Stimulated activated CD4-positive, alpha-beta T cell treated with anti-CD3 and anti-CD28 coated beads, Interleukin-12 subunit alpha, Interleukin-12 subunit beta, amount 100 ng/mL, for 48 hours (primary cell): ENCODE measurements around the gene JPH4.
"Not testable (repeated sequence)": the region's sequence is repeated elsewhere in the genome, so short reads cannot be mapped to it uniquely, and the experiment has no call there.

Experiments used
- DNase-seq, 3 donors: peaks; one replicate each; pipeline ENCODE4 v3.0.0-alpha.2; 2020; ENCODE audit warnings: low read depth in 2 of 3, low spot score in 1 of 3

The JPH4 gene

DNA sequence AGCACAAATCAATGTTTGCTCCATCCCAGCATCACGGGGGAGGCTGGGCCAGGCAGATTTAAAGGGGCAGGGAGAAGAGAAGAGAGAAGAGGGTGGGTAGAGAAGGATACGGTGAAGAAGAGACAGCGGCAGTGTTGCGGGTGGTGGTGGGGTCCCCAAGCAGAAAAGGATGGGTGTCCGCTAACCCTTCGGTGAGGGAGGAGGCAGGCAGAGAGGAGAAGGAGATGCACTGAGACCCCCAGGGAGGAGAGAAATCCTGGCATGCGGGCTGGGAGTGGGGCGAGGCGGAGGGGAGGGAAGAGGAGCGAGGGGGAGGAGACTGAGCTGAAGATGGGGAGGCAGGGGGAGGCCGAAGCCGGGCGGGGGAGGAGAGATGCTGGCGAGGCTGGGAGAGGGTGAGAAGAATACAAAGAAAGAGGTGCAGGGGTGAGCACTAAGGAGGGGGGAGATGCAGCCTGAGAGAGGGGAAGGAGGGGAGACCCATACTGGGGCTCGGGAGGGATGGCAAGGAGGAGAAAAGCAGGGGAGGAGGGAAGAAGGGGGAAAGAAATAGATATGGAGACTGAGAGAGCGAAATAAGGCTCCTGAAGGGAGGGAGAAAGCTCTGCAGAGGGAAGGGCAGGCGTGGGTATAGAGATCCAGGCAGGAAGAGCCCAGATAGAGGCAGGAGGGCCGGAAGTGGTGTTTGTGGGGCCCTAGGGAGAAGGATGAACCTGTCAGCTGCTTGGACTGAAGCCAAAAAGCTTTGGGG is at the start of gene JPH4:
TSS of gene JPH4 (minus strand) at position 231 of the 751 bp plus-strand sequence. CDS start 1,337 bp downstream, outside the sequence.
- DNase-seq: no peak

- no peak for DNase-seq
Observed at GRCh38 chr14:23627961-23628360, 49.4 kb upstream of the JPH4 start.

- DNase-seq: no peak
Observed at GRCh38 chr14:23626946-23627345, 48.4 kb upstream of the JPH4 start.

DNA sequence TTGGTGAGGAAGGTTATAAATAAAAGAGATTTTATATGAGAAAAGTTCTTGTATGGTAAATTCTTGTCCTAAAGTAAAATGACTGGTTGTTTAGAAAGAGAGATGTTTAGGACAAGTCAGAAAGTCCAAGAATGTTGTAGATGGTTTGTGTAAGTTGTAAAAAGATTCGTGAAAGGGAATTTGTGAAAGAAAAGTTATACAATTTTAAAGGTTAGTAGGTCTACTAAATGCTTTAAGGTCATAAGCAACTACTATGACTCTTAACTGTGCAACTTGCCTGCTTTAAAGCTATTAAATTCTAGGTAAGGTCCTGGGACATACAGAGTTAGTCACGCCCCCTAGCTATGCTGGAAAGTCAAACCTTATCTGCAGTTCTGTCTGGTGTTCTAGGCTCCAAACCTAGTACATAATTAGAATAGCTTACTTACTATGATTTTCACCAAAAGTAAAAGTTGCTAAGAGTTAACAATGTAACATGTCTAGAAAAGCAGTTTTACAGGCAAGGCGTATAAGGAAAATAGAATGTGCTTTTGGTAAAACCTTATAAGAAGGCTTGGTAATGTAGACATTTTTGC is 46.3 kb upstream of the JPH4 start:
- DNase-seq: no peak

GRCh38 chr14:23623962-23624361 is 45.4 kb upstream of the JPH4 start:
- DNase-seq: no peak

- DNase-seq: no peak
Observed at GRCh38 chr14:23622990-23623389, 44.4 kb upstream of the JPH4 start.

DNA sequence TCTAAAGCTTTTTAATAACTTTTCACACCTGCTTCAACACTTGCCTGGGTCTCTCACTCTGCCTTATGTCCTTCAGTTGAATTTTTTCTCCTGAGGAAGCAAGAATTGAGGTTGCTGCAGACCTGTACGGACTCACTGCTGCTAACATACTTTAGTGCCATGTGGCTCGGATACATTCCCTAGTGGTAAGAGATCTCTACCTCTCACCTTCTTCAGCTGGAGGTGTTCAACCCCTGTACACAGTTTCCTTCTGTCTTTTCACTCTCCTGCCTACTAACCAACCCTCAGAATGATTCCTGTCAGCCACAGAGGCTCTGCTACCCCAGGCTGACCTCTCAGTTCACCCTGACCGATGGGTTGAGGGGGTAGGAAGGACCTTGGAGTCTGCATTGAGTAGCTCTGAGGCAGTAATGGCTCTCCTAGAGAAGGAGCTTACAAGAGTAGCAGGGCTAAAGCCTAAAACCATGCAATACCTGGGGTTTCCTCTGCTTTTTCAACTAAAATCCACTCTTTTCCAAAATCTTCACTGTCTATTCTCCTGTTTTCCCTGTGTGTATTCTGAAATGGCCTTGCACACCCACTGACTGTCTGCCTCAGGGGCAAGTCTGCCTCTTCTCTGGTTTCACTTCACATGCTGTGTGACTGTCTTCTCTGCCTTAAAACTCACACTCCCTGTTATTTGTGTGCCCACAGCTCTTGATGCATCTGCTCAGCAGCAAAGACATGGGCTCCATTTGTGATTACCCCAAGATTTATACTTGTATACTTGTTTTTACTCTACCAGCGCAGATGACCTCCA is 43.5 kb upstream of the JPH4 start:
- DNase-seq: no peak

DNA sequence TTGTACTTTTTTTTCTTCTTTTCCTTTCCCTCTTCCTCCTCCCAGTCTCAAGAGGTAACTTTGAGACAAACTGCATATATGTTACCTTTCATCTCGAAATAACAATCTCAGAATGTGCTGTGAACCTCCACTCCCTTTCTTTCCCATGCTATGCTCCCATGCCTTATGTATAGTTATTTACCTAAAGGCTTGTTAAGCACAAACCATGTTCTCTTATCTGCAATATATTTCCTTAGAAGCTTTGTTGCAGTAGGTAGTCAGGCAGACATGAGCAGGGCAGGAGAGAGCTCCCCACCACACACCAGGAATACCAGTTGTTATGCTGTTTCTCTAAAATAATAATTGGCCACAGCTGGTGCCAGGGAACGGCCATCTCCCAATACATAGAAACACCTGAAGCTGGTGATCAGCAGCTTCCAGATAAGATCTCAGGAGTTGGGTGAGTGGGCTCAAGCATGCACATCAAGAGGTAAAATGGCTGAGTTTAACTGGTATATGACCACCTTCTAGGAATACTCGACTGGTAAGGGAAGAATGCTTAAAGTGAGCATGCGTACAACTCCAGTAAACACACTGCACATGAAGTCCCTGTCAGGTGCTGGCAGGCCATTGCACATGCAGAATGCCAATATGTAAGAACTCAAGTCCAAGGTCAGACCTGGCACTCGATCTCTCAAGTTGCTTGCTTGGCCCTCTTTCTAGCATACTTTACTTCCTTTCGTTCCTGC is 42.8 kb upstream of the JPH4 start:
- DNase-seq: no peak

DNA sequence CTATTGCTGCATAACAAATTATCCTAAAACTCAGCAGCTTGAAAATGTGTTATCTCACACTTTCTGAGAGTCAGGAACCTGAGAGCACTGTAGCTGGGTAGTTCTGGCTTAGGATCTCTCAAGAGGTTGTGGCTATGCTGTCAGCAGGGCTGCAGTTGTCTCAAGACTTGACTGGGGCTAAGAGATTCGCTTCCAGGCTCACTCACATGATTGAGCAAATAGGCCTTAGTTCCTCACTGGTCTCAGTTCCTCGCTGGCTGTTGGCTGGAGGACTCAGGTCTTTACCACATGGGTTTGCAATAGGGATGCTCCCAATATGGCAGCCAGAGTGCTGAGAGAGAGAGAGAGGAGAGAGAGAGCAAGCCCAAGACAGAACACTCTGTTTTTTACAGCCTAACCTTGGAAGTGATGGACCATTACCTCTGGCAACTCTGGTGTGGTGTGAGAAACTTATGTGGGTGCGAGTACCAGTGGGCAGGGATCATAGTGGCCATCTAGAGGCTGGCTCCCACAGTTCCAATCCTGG is 41.6 kb upstream of the JPH4 start:
- no peak for DNase-seq

DNA sequence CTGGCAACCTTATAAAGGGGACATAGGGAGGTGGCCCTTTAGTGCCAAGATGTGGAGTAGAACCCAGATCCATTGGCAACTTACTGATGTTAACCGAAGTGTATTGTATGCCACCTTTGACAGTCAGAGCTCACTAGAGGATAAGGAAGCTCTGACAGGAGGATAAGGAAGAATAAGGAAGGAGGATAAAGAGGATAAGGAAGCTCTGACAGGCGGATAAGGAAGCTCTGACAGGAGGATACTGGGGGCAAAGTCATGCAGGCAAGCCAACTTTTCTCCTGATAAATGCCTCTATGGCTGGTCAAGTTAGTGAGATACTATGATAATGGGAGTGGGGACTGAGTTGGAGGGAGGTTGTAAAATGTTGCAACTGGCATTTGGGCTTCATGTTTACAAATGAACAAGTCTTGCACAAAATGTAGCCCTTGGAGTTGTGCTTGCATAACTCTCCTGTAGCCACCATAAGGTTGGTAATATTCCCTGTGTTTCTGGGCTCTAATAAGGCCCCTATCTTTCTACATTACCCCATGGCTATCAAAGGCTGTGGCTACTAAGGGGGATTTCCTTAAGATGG is 39.9 kb upstream of the JPH4 start:
- no peak for DNase-seq

- no peak for DNase-seq
Observed at GRCh38 chr14:23617539-23617938, 38.9 kb upstream of the JPH4 start.

DNA sequence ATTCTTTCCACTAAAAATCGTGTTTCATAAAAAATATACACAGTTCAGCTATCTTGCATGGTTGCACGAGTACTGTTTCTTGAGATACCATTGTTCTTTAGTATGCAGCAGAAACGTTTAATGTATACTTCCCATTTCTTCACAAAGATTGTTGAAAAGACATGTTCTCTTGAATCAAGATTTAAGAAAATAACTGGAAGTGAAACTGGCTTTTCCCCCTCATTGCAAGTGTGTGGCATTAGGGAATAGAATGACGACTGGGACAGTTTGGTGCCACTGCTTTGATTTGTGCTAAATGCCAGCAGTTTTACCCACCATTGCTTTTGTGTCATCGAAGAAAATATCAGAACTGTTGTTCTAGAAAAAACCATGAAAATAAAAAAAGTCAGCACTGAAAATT is 37.3 kb upstream of the JPH4 start:
- DNase-seq: no peak

GRCh38 chr14:23614395-23614828 is 35.8 kb upstream of the JPH4 start:
- DNase-seq: no peak

DNA sequence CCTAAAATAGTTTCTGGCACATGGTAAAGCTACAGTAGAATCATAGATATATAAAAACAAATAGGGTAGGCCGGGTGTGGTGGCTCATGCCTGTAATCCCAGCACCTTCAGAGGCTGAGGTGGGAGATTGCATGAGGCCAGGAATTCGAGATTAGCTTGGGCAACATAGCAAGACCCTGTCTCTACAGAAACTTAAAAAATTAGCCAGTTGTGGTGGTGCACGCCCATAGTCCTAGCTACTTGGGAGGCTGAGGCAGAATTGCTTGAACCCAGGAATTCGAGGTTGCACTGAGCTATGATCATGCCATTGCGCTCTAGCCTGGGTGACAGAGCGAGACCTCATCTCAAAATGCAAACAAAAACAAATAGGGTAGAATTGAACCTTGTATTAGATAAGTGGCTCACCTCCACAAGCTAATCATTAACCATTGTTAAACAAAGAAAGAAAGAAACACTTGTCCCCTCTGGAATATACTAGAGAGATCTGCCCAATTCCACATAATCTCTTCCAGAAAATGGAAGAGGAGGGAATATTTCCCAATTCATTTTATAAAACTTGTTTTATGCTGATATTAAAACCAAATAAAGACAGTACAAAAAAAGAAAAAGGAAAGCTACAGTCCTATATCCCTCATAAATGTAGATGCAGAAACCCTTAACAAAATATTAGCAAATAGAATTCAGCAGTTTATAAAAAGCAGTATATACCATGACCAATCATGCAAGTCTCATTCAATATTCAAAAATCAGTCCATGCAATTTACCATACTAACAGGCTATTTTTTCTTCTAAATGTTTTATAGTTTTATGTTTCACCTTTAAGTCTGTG is 34.9 kb upstream of the JPH4 start:
- DNase-seq: no peak

DNA sequence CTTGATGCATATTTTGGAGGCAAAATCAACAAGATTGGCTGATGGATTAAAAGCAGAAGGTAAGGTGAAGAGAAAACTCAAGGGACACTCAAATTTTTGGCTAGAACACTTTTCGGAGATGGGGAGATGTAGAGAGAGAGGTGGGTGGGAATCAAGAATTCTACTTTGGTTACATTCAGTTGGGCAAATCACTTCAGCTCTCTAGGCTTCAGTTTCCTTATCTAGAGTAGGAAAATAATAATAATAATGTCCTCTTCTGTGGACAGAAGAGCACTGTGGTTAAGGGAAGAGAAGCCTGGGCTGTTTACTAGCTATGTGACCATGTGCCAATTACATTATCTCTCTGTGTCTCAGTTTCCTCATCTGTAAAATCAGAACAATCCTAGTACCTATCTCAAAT is 34.2 kb upstream of the JPH4 start:
- no peak for DNase-seq

GRCh38 chr14:23612354-23612732 is 33.8 kb upstream of the JPH4 start:
- DNase-seq: no peak

DNA sequence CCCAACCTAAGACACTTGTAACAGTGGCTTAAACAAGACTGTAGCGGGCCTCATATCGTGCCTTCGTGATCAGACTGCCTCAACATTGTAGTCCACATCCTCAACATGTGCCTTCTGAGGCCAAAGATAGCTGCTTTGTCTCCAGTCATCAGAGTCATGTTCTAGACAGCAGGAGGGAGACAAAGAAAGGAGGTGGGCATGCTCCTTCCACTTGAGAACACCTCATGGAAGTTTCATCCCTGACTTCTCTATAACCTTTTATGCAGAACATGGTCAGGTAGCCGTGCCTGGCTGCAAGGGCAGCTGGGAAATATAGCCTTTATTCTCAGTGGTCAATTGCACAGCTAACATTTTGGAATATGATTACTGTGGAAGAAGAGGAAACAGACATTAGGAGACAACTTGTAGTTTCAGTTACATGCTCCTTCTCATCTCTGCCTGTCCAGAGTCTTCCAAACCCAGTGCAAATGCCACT is 32.3 kb upstream of the JPH4 start:
- DNase-seq: no peak

- no peak for DNase-seq
Observed at GRCh38 chr14:23610090-23610814, 31.7 kb upstream of the JPH4 start.

GRCh38 chr14:23609411-23610089 is 31.0 kb upstream of the JPH4 start:
- not testable (repeated sequence) for DNase-seq
